Measurements from ENCODE around the gene SMIM17. TPM values are rescaled to one million over a fixed set of nuclear protein-coding genes. Genes with fewer than 3 reads are reported as not detected.

SMIM17 gene
- total RNA-seq, 3 donors from 2014 or later = not detected

- peaks cover 59% of the 10 kb centered on the region for H3K36me3 Mint-ChIP-seq (ENCODE audit: insufficient read depth)
Measured at GRCh38 chr19:56622374-56622773, 20.6 kb upstream of the SMIM17 start.

GRCh38 chr19:56623006-56623405 lies 20.0 kb upstream of the SMIM17 start:
- Mint-ChIP-seq H3K4me1 (ENCODE audit: low read depth) (no peaks in the 10 kb centered on the region), H3K27me3 (ENCODE audit: low read depth) (no peaks in the 10 kb centered on the region), H3K4me3 (no peak overlapping the region), H3K36me3 (ENCODE audit: insufficient read depth) (peaks cover 52% of the 10 kb centered on the region), H3K9me3 (peaks cover 55% of the 10 kb centered on the region)
- DNase-seq = no peak
- no peak for ATAC-seq

More at GRCh38 chr19:56622374-56622773, 20.6 kb upstream of the SMIM17 start:
- DNase-seq (no peak), ATAC-seq (no peak)
- Mint-ChIP-seq H3K9me3 (peaks cover 55% of the 10 kb centered on the region), H3K4me1 (ENCODE audit: low read depth) (no peaks in the 10 kb centered on the region), H3K4me3 (no peak overlapping the region), H3K27me3 (ENCODE audit: low read depth) (no peaks in the 10 kb centered on the region)

- peaks cover 59% of the 10 kb centered on the region for H3K9me3 Mint-ChIP-seq
- ATAC-seq = no peak
- H3K4me1 Mint-ChIP-seq (ENCODE audit: low read depth) = no peaks in the 10 kb centered on the region
- peaks cover 36% of the 10 kb centered on the region for H3K36me3 Mint-ChIP-seq (ENCODE audit: insufficient read depth)
- no peak overlapping the region for H3K4me3 Mint-ChIP-seq
- no peaks in the 10 kb centered on the region for H3K27me3 Mint-ChIP-seq (ENCODE audit: low read depth)
- no peak for DNase-seq
Measured at GRCh38 chr19:56625708-56626107, 17.3 kb upstream of the SMIM17 start.

GRCh38 chr19:56633021-56633420 lies 9.9 kb upstream of the SMIM17 start:
- H3K9me3 Mint-ChIP-seq = peaks cover 63% of the 10 kb centered on the region
- no peak for ATAC-seq
- DNase-seq = no peak
- H3K36me3 Mint-ChIP-seq (ENCODE audit: insufficient read depth) = peaks cover 5% of the 10 kb centered on the region
- H3K4me1 Mint-ChIP-seq (ENCODE audit: low read depth) = no peaks in the 10 kb centered on the region
- no peaks in the 10 kb centered on the region for H3K27me3 Mint-ChIP-seq (ENCODE audit: low read depth)
- H3K4me3 Mint-ChIP-seq = no peak overlapping the region

GRCh38 chr19:56637976-56638555 lies 4.9 kb upstream of the SMIM17 start:
- DNase-seq (no peak), ATAC-seq (no peak)
- Mint-ChIP-seq H3K9me3 (peaks cover 49% of the 10 kb centered on the region), H3K36me3 (ENCODE audit: insufficient read depth) (peaks cover 4% of the 10 kb centered on the region), H3K4me1 (ENCODE audit: low read depth) (no peaks in the 10 kb centered on the region), H3K27me3 (ENCODE audit: low read depth) (no peaks in the 10 kb centered on the region), H3K4me3 (no peak overlapping the region)

GRCh38 chr19:56639217-56639616 lies 3.7 kb upstream of the SMIM17 start:
- ATAC-seq (no peak), DNase-seq (no peak)
- H3K36me3 Mint-ChIP-seq (ENCODE audit: insufficient read depth) = peaks cover 6% of the 10 kb centered on the region
- peaks cover 44% of the 10 kb centered on the region for H3K9me3 Mint-ChIP-seq
- H3K4me1 Mint-ChIP-seq (ENCODE audit: low read depth) = no peaks in the 10 kb centered on the region
- H3K27me3 Mint-ChIP-seq (ENCODE audit: low read depth) = peaks cover 8% of the 10 kb centered on the region
- H3K4me3 Mint-ChIP-seq = no peak overlapping the region

- H3K36me3 Mint-ChIP-seq (ENCODE audit: insufficient read depth) = peaks cover 8% of the 10 kb centered on the region
- DNase-seq (no peak), ATAC-seq (no peak)
- H3K9me3 Mint-ChIP-seq = peaks cover 55% of the 10 kb centered on the region
- no peaks in the 10 kb centered on the region for H3K4me1 Mint-ChIP-seq (ENCODE audit: low read depth)
- H3K27me3 Mint-ChIP-seq (ENCODE audit: low read depth) = peaks cover 21% of the 10 kb centered on the region
- H3K4me3 Mint-ChIP-seq = no peak overlapping the region
Measured at GRCh38 chr19:56643460-56643955, 549 bp downstream of the SMIM17 start.

- Mint-ChIP-seq H3K9me3 (peaks cover 47% of the 10 kb centered on the region), H3K4me3 (no peak overlapping the region), H3K27me3 (ENCODE audit: low read depth) (peaks cover 1% of the 10 kb centered on the region), H3K36me3 (ENCODE audit: insufficient read depth) (peaks cover 2% of the 10 kb centered on the region), H3K4me1 (ENCODE audit: low read depth) (no peaks in the 10 kb centered on the region)
- ATAC-seq = no peak
- DNase-seq = no peak
Measured at GRCh38 chr19:56654151-56654550, 11.2 kb downstream of the SMIM17 start.

- Mint-ChIP-seq H3K27me3 (ENCODE audit: low read depth) (no peaks in the 10 kb centered on the region), H3K4me3 (no peak overlapping the region), H3K9me3 (peaks cover 23% of the 10 kb centered on the region), H3K36me3 (ENCODE audit: insufficient read depth) (peaks cover 5% of the 10 kb centered on the region), H3K4me1 (ENCODE audit: low read depth) (no peaks in the 10 kb centered on the region)
- no peak for ATAC-seq
- no peak for DNase-seq
Measured at GRCh38 chr19:56660381-56661107, 17.6 kb downstream of the SMIM17 start.

- peaks cover 21% of the 10 kb centered on the region for H3K9me3 Mint-ChIP-seq
- no peak overlapping the region for H3K4me3 Mint-ChIP-seq
- DNase-seq = no peak
- no peaks in the 10 kb centered on the region for H3K27me3 Mint-ChIP-seq (ENCODE audit: low read depth)
- no peak for ATAC-seq
- peaks cover 5% of the 10 kb centered on the region for H3K36me3 Mint-ChIP-seq (ENCODE audit: insufficient read depth)
- no peaks in the 10 kb centered on the region for H3K4me1 Mint-ChIP-seq (ENCODE audit: low read depth)
Measured at GRCh38 chr19:56661248-56661647, 18.3 kb downstream of the SMIM17 start.

GRCh38 chr19:56663931-56664500 lies 21.1 kb downstream of the SMIM17 start:
- DNase-seq (no peak), ATAC-seq (no peak)
- peaks cover 8% of the 10 kb centered on the region for H3K36me3 Mint-ChIP-seq (ENCODE audit: insufficient read depth)
- H3K4me3 Mint-ChIP-seq = no peak overlapping the region
- H3K9me3 Mint-ChIP-seq = peaks cover 17% of the 10 kb centered on the region
- no peaks in the 10 kb centered on the region for H3K27me3 Mint-ChIP-seq (ENCODE audit: low read depth)
- H3K4me1 Mint-ChIP-seq (ENCODE audit: low read depth) = no peaks in the 10 kb centered on the region

GRCh38 chr19:56664511-56664910 lies 21.6 kb downstream of the SMIM17 start:
- Mint-ChIP-seq H3K9me3 (peaks cover 12% of the 10 kb centered on the region), H3K4me1 (ENCODE audit: low read depth) (no peaks in the 10 kb centered on the region), H3K27me3 (ENCODE audit: low read depth) (no peaks in the 10 kb centered on the region), H3K36me3 (ENCODE audit: insufficient read depth) (peaks cover 8% of the 10 kb centered on the region), H3K4me3 (no peak overlapping the region)
- no peak for ATAC-seq
- no peak for DNase-seq

GRCh38 chr19:56667311-56667870 lies 24.4 kb downstream of the SMIM17 start:
- H3K27me3 Mint-ChIP-seq (ENCODE audit: low read depth) = no peaks in the 10 kb centered on the region
- DNase-seq = no peak
- H3K36me3 Mint-ChIP-seq (ENCODE audit: insufficient read depth) = peaks cover 9% of the 10 kb centered on the region
- ATAC-seq = no peak
- peaks cover 11% of the 10 kb centered on the region for H3K4me1 Mint-ChIP-seq (ENCODE audit: low read depth)
- no peak overlapping the region for H3K4me3 Mint-ChIP-seq
- H3K9me3 Mint-ChIP-seq = peaks cover 7% of the 10 kb centered on the region

- H3K4me1 Mint-ChIP-seq (ENCODE audit: low read depth) = peaks cover 11% of the 10 kb centered on the region
- ATAC-seq (no peak), DNase-seq (no peak)
- peaks cover 7% of the 10 kb centered on the region for H3K36me3 Mint-ChIP-seq (ENCODE audit: insufficient read depth)
- peaks cover 4% of the 10 kb centered on the region for H3K9me3 Mint-ChIP-seq
- H3K27me3 Mint-ChIP-seq (ENCODE audit: low read depth) = no peaks in the 10 kb centered on the region
- no peak overlapping the region for H3K4me3 Mint-ChIP-seq
Measured at GRCh38 chr19:56668676-56669075, 25.7 kb downstream of the SMIM17 start.

All from activated T-cell treated with anti-CD3 and anti-CD28 coated beads, Interleukin-2, amount 50 U/mL, for 4 hours (primary cell).